Heart right ventricle (tissue), 16 donors: ENCODE measurements around the gene TMEM95. TPM values are rescaled to one million over a fixed set of nuclear protein-coding genes. Genes with fewer than 3 reads are reported as not detected.

Source experiments
- ATAC-seq, 8 donors: fragments of 200-7000 bp; cut with Tn5 transposase; one replicate each; pipeline ENCODE4 v1.9.1; 2020; ENCODE audit warnings: mild to moderate bottlenecking in 8 of 8, moderate library complexity in 8 of 8, moderate number of reproducible peaks in 1 of 8
- DNase-seq, 2 donors: peaks; one replicate each; pipeline ENCODE4 v3.0.0-alpha.2; 2020
- H3K27ac ChIP-seq, 10 donors: fragments of 200-600 bp; sonication (generic) in 2 of 10; one replicate each; pipeline versions ENCODE4 v1.5.0 to v1.8.0; 2020 to 2022; ENCODE audit warnings: mild to moderate bottlenecking in 3 of 10
- H3K27me3 ChIP-seq, 7 donors: fragments of 200-600 bp; one replicate each; pipeline ENCODE4 v1.8.0; 2021 to 2022; ENCODE audit warnings: mild to moderate bottlenecking in 2 of 7
- H3K36me3 ChIP-seq, 9 donors: fragments of 200-600 bp; sonication (generic) in 1 of 9; one replicate each; pipeline versions ENCODE4 v1.5.0 to v1.8.0; 2020 to 2022; ENCODE audit warnings: mild to moderate bottlenecking in 2 of 9
- H3K4me1 ChIP-seq, 9 donors: fragments of 200-600 bp; sonication (generic) in 1 of 9; one replicate each; pipeline versions ENCODE4 v1.5.0 to v1.8.0; 2020 to 2022; ENCODE audit warnings: mild to moderate bottlenecking in 4 of 9
- H3K4me3 ChIP-seq, 10 donors: fragments of 200-600 bp; sonication (generic) in 2 of 10; one replicate each; pipeline versions ENCODE4 v1.5.0 to v1.8.0; 2020 to 2022; ENCODE audit warnings: mild to moderate bottlenecking in 7 of 10, moderate library complexity in 2 of 10
- H3K9me3 ChIP-seq, 11 donors: fragments of 200-600 bp in 10 of 11; sonication (generic) in 2 of 11; one replicate each; pipeline versions ENCODE4 v1.5.0 to v1.8.0; 2013 to 2022; ENCODE audit warnings: mild to moderate bottlenecking in 2 of 11, control low read depth in 1 of 11, moderate library complexity in 1 of 11
- WGBS, 2 donors: extraction: QIAGEN DNeasy Blood & Tissue Kit; methylation state at CpG; one replicate each; pipeline ENCODE4 v1.1.7; 2013; ENCODE audit warnings: inconsistent platforms in 1 of 2; 5-methylcytosine and 5-hydroxymethylcytosine counted together
- intact Hi-C, 10 donors: fragments of 100-400 bp; cut with DNase I; formaldehyde crosslinking; loops; one replicate each; pipeline versions ENCODE4 v1.11.1 to v1.14.2; 2022
- polyA plus RNA-seq, 2 donors: library from polyadenylated mRNA; stranded (reverse); fragments of 200-250 nt; gene quantifications; one replicate each; pipeline ENCODE4 v1.2.3, GENCODE V29; 2013
- total RNA-seq, 10 donors: library from RNA; stranded (reverse); fragmentation: NEBNext Ultra II Directional in 3 of 10; extraction: Animal tissue kit (Norgen Biotek cat#: 25700) in 3 of 10; gene quantifications; one replicate each; pipeline versions ENCODE4 v1.2.1 to v1.2.4, GENCODE V29; 2021 to 2023
- TF ChIP-seq, protein P1 (sequence below), 9 donors: fragments of 200-600 bp; sonication (generic) in 2 of 9; IDR thresholded peaks; one replicate each; pipeline versions ENCODE4 v1.5.0 to v1.8.0; 2021 to 2022; ENCODE audit warnings: antibody characterized with exemption in 9 of 9, mild to moderate bottlenecking in 5 of 9, moderate library complexity in 1 of 9
- donor health status: Arrhythmogenic right ventricular cardiomyopathy.
- donor health status: ischemic (EF 13 %, LVEDD 7.1; RV severe dilation, severe dysfunction).
- donor health status: healthy with polysubstance abuse.
- donor health status: DM: no; HTN: yes; CAD: no.
- donor health status: DM: no; HTN: no; CAD: no.
- donor health status: ischemic (EF 25% LVEDD 6.9; RV normal size, moderate dysfunction).
- donor health status: ischemic (EF 25% LVEDD 5.7; RV mildly dilated, moderate dysfunction).
- donor health status: healthy.
- donor health status: DM: yes; HTN: yes; CAD: no.
- donor health status: Ischemic cardiomyopathy.
- donor health status: ischemic (EF 35%, LVEDD 5.7; RV mildly dilated, moderate dysfunction).
- donor health status: nonischemic (EF 11% LVEDD 7.7; RV severe dilation, severe dysfunction).
- donor health status: DM: yes; HTN: yes; CAD: no.
- donor health status: PGD.
- donor health status: ischemic (EF 29% LVEDD 5.4; RV normal size, mild dysfunction).
- donor health status: nonischemic (EF 23%, LVEDD 6.1; RV moderate dilation, normal function).

The TMEM95 gene
- total and polyA plus RNA-seq, 12 donors: 0.39 TPM; not detected in 11

DNA sequence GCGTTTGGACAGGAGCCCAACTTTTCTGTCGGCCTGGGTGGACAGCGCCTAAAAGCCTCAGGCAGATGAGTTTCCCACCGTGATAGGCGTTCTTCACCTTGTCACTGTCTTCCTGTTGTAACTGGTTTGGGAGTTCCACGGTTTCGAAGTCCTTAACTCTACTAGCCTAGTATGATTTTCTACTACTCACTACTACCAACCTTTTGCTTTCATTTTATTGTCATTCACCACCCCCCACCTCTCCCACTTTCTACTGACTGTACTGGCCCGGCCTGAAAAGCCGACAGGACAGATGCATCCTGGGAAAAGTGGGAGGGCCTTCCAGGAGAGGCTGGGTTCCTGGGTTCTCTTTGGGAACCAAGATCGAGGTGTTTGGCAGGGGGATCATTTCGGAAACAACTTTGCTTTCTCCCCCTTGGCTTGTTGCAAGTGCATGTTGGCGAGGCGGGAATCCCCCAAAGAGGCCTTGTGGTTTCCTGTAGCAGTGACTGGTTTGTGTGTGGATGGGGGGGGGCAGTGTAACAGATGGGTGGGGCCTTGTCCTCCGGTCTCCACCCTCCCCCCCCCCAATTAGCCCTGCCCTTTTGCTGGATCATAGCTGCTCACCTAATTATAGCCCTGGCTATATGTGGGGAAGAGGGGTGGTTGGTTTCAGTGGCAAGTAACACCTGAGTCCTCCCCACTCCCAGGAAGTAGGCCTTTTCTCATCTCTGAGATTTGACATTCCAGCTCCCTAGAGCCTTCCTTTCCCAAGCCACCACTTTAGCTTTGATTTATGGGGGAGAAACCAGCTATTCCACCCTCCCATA, 46.1 kb upstream of the TMEM95 start:
- intact Hi-C loops: loop anchor here in 4 of 10 donors (5.0 to 10.0 kb wide), 5 partner anchors 47 to 264 kb away; partner anchors contain the start of genes CLDN7 (in 1 of the 4), GABARAP (in 1 of the 4), SLC16A11 (in 1 of the 4) and TMEM256 (in 1 of the 4)
- 2 to 4% methylated on average over 14 of the region's 14 CpGs for WGBS, 2 donors
- Histone ChIP-seq H3K36me3 (peaks cover 0 to 47% (median 41%) of the 10 kb centered on the region in 9 donors), H3K27me3 (no peaks in the 10 kb centered on the region), H3K27ac (peak overlapping the region in 9 of 10 donors; percentile 87 to 100 (median 99)), H3K4me1 (peaks cover 7 to 59% (median 44%) of the 10 kb centered on the region in 9 donors), H3K4me3 (peak overlapping the region; percentile 76 to 98 (median 91)), H3K9me3 (no peaks in the 10 kb centered on the region)
- TF ChIP-seq, protein P1, sequence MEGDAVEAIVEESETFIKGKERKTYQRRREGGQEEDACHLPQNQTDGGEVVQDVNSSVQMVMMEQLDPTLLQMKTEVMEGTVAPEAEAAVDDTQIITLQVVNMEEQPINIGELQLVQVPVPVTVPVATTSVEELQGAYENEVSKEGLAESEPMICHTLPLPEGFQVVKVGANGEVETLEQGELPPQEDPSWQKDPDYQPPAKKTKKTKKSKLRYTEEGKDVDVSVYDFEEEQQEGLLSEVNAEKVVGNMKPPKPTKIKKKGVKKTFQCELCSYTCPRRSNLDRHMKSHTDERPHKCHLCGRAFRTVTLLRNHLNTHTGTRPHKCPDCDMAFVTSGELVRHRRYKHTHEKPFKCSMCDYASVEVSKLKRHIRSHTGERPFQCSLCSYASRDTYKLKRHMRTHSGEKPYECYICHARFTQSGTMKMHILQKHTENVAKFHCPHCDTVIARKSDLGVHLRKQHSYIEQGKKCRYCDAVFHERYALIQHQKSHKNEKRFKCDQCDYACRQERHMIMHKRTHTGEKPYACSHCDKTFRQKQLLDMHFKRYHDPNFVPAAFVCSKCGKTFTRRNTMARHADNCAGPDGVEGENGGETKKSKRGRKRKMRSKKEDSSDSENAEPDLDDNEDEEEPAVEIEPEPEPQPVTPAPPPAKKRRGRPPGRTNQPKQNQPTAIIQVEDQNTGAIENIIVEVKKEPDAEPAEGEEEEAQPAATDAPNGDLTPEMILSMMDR (IDR thresholded peaks at IDR 0.05): no peak
- DNase-seq (peak in 1 of 2 donors; percentile 86), ATAC-seq (peak in 4 of 8 donors; percentile 12 to 25 (median 22))

DNA sequence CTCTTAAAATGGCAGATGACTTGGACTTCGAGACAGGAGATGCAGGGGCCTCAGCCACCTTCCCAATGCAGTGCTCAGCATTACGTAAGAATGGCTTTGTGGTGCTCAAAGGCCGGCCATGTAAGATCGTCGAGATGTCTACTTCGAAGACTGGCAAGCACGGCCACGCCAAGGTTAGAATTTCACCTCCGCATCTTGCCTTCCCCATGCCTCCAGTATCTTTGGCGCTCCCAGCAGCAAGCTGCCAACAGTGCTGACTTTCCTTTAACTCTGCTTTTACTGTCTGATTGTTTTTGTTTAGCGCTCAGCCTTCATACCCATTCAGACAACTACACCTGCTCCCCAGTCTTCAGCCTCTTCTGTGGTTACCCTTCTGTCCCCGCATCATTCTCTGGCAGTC, 45.3 kb upstream of the TMEM95 start:
- DNase-seq (no peak), ATAC-seq (no peak)
- Histone ChIP-seq H3K9me3 (no peaks in the 10 kb centered on the region), H3K27ac (peak overlapping the region in 7 of 10 donors; percentile 87 to 100 (median 96)), H3K4me3 (peak overlapping the region in 6 of 10 donors; percentile 76 to 98 (median 94)), H3K36me3 (peaks cover 0 to 50% (median 44%) of the 10 kb centered on the region in 9 donors), H3K4me1 (peaks cover 12 to 67% (median 52%) of the 10 kb centered on the region in 9 donors), H3K27me3 (no peaks in the 10 kb centered on the region)
- TF ChIP-seq, protein P1 (IDR thresholded peaks at IDR 0.05): no peak
- intact Hi-C loops: loop anchor here in 4 of 10 donors (5.0 to 10.0 kb wide), 5 partner anchors 47 to 265 kb away; partner anchors contain the start of genes CLDN7 (in 1 of the 4), GABARAP (in 1 of the 4), SLC16A11 (in 1 of the 4) and TMEM256 (in 1 of the 4)
- 86 to 89% methylated on average over 12 of the region's 12 CpGs for WGBS, 2 donors

DNA sequence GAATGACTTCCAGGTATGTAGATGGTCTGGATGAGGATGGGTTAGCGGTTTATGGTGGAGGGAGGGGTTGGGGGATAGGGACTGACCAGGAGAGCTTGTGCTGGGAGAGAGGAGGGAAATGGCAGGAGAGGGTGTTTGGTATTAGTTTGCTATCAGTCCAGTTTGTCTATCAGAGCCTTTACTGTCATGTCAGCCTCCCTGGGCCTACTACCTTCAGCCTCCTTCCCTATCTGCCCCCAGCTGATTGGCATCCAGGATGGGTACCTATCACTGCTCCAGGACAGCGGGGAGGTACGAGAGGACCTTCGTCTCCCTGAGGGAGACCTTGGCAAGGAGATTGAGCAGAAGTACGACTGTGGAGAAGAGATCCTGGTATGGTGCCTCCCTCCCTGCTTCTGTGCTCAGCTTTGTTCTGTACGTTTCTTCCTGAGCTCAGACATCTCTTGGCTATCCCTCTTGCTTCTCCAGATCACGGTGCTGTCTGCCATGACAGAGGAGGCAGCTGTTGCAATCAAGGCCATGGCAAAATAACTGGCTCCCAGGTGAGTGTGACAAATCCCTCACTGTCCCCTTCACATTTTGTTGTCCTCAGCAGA, 43.7 kb upstream of the TMEM95 start:
- ATAC-seq (no peak), DNase-seq (no peak)
- Histone ChIP-seq H3K36me3 (peaks cover 0 to 55% (median 44%) of the 10 kb centered on the region in 9 donors), H3K4me1 (peaks cover 12 to 76% (median 59%) of the 10 kb centered on the region in 9 donors), H3K4me3 (no peak overlapping the region), H3K27me3 (no peaks in the 10 kb centered on the region), H3K27ac (no peak overlapping the region), H3K9me3 (no peaks in the 10 kb centered on the region)
- TF ChIP-seq, protein P1 (IDR thresholded peaks at IDR 0.05): no peak
- intact Hi-C loops: no loop called here
- 76 to 89% methylated on average over 7 of the region's 7 CpGs for WGBS, 2 donors

GRCh38 chr17:7312432-7313087, 42.4 kb upstream of the TMEM95 start:
- no peak for ATAC-seq
- H3K27ac ChIP-seq: no peak overlapping the region
- no peaks in the 10 kb centered on the region for H3K27me3 ChIP-seq
- DNase-seq: no peak
- no peak overlapping the region for H3K4me3 ChIP-seq
- H3K36me3 ChIP-seq: peaks cover 0 to 68% (median 50%) of the 10 kb centered on the region in 9 donors
- WGBS, 2 donors: 75 to 77% methylated on average over 7 of the region's 7 CpGs
- TF ChIP-seq, protein P1 (IDR thresholded peaks at IDR 0.05): no peak
- intact Hi-C loops: no loop called here
- peaks cover 12 to 72% (median 55%) of the 10 kb centered on the region in 9 donors for H3K4me1 ChIP-seq
- H3K9me3 ChIP-seq: no peaks in the 10 kb centered on the region
